HL-60 (cell line): ENCODE results near the gene AKR1C2.
"Not testable (repeated sequence)": the region's sequence is repeated elsewhere in the genome, so short reads cannot be mapped to it uniquely, and the experiment has no call there.

ENCODE experiments used
- DNase-seq, 2 experiments: peaks; one replicate each; pipeline ENCODE4 v3.0.0-alpha.2; 2010 to 2020; ENCODE audit warnings: low read depth in 1 of 2, low spot score in 1 of 2
- H3K27ac ChIP-seq: fragments of 250-450 bp; sonication (Bioruptor Pico); replicated peaks from 2 replicates; pipeline ENCODE4 v1.5.1; 2020; ENCODE audit warnings: mild to moderate bottlenecking, moderate library complexity
- H3K27me3 ChIP-seq: fragments of 250-450 bp; sonication (Bioruptor Pico); 2 replicates; pipeline ENCODE4 v1.5.1; 2021; ENCODE audit warnings: mild to moderate bottlenecking, moderate library complexity; ENCODE audit not compliant: insufficient read depth, poor library complexity, severe bottlenecking
- H3K4me3 ChIP-seq: replicated peaks from 2 replicates; pipeline ENCODE4 v1.5.1; 2011; ENCODE audit warnings: mild to moderate bottlenecking, control low read depth, low read length; ENCODE audit not compliant: insufficient read depth
- GABPA ChIP-seq: IDR thresholded peaks from 2 replicates; pipeline ENCODE4 v1.6.1; 2012; ENCODE audit warnings: low read depth
- POLR2AphosphoS5 ChIP-seq: IDR thresholded peaks from 2 replicates; pipeline ENCODE4 v1.6.1; 2012; ENCODE audit warnings: low read depth
- REST ChIP-seq: IDR thresholded peaks from 2 replicates; pipeline ENCODE4 v1.6.1; 2012; ENCODE audit warnings: low read depth; ENCODE audit not compliant: insufficient replicate concordance
- SPI1 ChIP-seq: IDR thresholded peaks from 2 replicates; pipeline ENCODE4 v1.6.1; 2012; ENCODE audit warnings: low read depth, mild to moderate bottlenecking, borderline replicate concordance
- TF ChIP-seq, protein P1 (sequence below): IDR thresholded peaks from one replicate; pipeline ENCODE4 v1.5.1; 2011; ENCODE audit warnings: low read length, control low read depth, inconsistent platforms; ENCODE audit not compliant: insufficient read depth

The AKR1C2 gene

GRCh38 chr10:5023177-5023805, 19.6 kb upstream of the AKR1C2 start:
- DNase-seq = no peak
- H3K4me3 ChIP-seq = no peak overlapping the region
- TF ChIP-seq POLR2AphosphoS5 (no peak), SPI1 (no peak), REST (no peak), GABPA (no peak)
- TF ChIP-seq, protein P1, sequence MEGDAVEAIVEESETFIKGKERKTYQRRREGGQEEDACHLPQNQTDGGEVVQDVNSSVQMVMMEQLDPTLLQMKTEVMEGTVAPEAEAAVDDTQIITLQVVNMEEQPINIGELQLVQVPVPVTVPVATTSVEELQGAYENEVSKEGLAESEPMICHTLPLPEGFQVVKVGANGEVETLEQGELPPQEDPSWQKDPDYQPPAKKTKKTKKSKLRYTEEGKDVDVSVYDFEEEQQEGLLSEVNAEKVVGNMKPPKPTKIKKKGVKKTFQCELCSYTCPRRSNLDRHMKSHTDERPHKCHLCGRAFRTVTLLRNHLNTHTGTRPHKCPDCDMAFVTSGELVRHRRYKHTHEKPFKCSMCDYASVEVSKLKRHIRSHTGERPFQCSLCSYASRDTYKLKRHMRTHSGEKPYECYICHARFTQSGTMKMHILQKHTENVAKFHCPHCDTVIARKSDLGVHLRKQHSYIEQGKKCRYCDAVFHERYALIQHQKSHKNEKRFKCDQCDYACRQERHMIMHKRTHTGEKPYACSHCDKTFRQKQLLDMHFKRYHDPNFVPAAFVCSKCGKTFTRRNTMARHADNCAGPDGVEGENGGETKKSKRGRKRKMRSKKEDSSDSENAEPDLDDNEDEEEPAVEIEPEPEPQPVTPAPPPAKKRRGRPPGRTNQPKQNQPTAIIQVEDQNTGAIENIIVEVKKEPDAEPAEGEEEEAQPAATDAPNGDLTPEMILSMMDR = no peak
- no peaks in the 10 kb centered on the region for H3K27me3 ChIP-seq
- no peak overlapping the region for H3K27ac ChIP-seq

GRCh38 chr10:5021624-5022290, 18.1 kb upstream of the AKR1C2 start:
- not testable (repeated sequence) for H3K27ac ChIP-seq, H3K27me3 ChIP-seq, DNase-seq, H3K4me3 ChIP-seq

- not testable (repeated sequence) for H3K27me3 ChIP-seq, H3K4me3 ChIP-seq, H3K27ac ChIP-seq, DNase-seq
Measured at GRCh38 chr10:5019770-5020612, 16.3 kb upstream of the AKR1C2 start.

- not testable (repeated sequence) for H3K4me3 ChIP-seq, H3K27ac ChIP-seq, DNase-seq, H3K27me3 ChIP-seq
Measured at GRCh38 chr10:5018671-5019277, 15.1 kb upstream of the AKR1C2 start.

GRCh38 chr10:5018134-5018533, 14.5 kb upstream of the AKR1C2 start:
- Histone ChIP-seq H3K4me3 (no peak overlapping the region), H3K27me3 (no peaks in the 10 kb centered on the region), H3K27ac (no peak overlapping the region)
- DNase-seq = no peak
- TF ChIP-seq, protein P1 = no peak
- no peak for TF ChIP-seq POLR2AphosphoS5

- TF ChIP-seq GABPA (no peak), POLR2AphosphoS5 (no peak), REST (no peak), SPI1 (no peak)
- TF ChIP-seq, protein P1 = no peak
- DNase-seq = no peak
- no peak overlapping the region for H3K4me3 ChIP-seq
- H3K27me3 ChIP-seq = no peaks in the 10 kb centered on the region
- H3K27ac ChIP-seq = no peak overlapping the region
Measured at GRCh38 chr10:5014936-5015335, 11.3 kb upstream of the AKR1C2 start.
